PC-9 (cell line): Measurements from ENCODE around the gene CAMTA1.

ENCODE experiments used
- CTCF ChIP-seq: fragments of 200-600 bp; sonication (generic); conservative IDR thresholded peaks from 2 replicates; pipeline ENCODE4 v1.6.1; 2017; ENCODE audit warnings: mixed run types, antibody characterized with exemption, mild to moderate bottlenecking, moderate library complexity
- EZH2 ChIP-seq: fragments of 200-600 bp; sonication (generic); IDR thresholded peaks from 2 replicates; pipeline ENCODE4 v1.8.0; 2017; ENCODE audit warnings: antibody characterized with exemption, low read depth

- TF ChIP-seq CTCF, result no peak
- TF ChIP-seq EZH2, result no peak
Measured at GRCh38 chr1:7376676-7377075, 591.4 kb downstream of the CAMTA1 start.
